ENCODE results near the gene LRMDA. TPM values are rescaled to one million over a fixed set of nuclear protein-coding genes. Genes with fewer than 3 reads are reported as not detected.

Gene LRMDA
- total and polyA plus RNA-seq, 2 of the 8 experiments (the other 6 are each of a cell fraction or from before 2014, with no cell fraction given), result 0.86 to 2.8 TPM

- TF ChIP-seq, protein P1, sequence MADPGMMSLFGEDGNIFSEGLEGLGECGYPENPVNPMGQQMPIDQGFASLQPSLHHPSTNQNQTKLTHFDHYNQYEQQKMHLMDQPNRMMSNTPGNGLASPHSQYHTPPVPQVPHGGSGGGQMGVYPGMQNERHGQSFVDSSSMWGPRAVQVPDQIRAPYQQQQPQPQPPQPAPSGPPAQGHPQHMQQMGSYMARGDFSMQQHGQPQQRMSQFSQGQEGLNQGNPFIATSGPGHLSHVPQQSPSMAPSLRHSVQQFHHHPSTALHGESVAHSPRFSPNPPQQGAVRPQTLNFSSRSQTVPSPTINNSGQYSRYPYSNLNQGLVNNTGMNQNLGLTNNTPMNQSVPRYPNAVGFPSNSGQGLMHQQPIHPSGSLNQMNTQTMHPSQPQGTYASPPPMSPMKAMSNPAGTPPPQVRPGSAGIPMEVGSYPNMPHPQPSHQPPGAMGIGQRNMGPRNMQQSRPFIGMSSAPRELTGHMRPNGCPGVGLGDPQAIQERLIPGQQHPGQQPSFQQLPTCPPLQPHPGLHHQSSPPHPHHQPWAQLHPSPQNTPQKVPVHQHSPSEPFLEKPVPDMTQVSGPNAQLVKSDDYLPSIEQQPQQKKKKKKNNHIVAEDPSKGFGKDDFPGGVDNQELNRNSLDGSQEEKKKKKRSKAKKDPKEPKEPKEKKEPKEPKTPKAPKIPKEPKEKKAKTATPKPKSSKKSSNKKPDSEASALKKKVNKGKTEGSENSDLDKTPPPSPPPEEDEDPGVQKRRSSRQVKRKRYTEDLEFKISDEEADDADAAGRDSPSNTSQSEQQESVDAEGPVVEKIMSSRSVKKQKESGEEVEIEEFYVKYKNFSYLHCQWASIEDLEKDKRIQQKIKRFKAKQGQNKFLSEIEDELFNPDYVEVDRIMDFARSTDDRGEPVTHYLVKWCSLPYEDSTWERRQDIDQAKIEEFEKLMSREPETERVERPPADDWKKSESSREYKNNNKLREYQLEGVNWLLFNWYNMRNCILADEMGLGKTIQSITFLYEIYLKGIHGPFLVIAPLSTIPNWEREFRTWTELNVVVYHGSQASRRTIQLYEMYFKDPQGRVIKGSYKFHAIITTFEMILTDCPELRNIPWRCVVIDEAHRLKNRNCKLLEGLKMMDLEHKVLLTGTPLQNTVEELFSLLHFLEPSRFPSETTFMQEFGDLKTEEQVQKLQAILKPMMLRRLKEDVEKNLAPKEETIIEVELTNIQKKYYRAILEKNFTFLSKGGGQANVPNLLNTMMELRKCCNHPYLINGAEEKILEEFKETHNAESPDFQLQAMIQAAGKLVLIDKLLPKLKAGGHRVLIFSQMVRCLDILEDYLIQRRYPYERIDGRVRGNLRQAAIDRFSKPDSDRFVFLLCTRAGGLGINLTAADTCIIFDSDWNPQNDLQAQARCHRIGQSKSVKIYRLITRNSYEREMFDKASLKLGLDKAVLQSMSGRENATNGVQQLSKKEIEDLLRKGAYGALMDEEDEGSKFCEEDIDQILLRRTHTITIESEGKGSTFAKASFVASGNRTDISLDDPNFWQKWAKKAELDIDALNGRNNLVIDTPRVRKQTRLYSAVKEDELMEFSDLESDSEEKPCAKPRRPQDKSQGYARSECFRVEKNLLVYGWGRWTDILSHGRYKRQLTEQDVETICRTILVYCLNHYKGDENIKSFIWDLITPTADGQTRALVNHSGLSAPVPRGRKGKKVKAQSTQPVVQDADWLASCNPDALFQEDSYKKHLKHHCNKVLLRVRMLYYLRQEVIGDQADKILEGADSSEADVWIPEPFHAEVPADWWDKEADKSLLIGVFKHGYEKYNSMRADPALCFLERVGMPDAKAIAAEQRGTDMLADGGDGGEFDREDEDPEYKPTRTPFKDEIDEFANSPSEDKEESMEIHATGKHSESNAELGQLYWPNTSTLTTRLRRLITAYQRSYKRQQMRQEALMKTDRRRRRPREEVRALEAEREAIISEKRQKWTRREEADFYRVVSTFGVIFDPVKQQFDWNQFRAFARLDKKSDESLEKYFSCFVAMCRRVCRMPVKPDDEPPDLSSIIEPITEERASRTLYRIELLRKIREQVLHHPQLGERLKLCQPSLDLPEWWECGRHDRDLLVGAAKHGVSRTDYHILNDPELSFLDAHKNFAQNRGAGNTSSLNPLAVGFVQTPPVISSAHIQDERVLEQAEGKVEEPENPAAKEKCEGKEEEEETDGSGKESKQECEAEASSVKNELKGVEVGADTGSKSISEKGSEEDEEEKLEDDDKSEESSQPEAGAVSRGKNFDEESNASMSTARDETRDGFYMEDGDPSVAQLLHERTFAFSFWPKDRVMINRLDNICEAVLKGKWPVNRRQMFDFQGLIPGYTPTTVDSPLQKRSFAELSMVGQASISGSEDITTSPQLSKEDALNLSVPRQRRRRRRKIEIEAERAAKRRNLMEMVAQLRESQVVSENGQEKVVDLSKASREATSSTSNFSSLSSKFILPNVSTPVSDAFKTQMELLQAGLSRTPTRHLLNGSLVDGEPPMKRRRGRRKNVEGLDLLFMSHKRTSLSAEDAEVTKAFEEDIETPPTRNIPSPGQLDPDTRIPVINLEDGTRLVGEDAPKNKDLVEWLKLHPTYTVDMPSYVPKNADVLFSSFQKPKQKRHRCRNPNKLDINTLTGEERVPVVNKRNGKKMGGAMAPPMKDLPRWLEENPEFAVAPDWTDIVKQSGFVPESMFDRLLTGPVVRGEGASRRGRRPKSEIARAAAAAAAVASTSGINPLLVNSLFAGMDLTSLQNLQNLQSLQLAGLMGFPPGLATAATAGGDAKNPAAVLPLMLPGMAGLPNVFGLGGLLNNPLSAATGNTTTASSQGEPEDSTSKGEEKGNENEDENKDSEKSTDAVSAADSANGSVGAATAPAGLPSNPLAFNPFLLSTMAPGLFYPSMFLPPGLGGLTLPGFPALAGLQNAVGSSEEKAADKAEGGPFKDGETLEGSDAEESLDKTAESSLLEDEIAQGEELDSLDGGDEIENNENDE (IDR thresholded peaks at IDR 0.05; ENCODE audit: insufficient replicate concordance, low read length), result no peak
- TF ChIP-seq RAD21 (IDR thresholded peaks at IDR 0.05 in 1 of 2, conservative IDR thresholded peaks at IDR 0.05 in 1 of 2; ENCODE audit: low read depth in 2 of 2, low read length in 2 of 2), result no peak
Measured at GRCh38 chr10:76007667-76008181, 576.3 kb downstream of the LRMDA start (continued).
